Measurements from ENCODE around the gene PADI1.

Gene PADI1

DNA sequence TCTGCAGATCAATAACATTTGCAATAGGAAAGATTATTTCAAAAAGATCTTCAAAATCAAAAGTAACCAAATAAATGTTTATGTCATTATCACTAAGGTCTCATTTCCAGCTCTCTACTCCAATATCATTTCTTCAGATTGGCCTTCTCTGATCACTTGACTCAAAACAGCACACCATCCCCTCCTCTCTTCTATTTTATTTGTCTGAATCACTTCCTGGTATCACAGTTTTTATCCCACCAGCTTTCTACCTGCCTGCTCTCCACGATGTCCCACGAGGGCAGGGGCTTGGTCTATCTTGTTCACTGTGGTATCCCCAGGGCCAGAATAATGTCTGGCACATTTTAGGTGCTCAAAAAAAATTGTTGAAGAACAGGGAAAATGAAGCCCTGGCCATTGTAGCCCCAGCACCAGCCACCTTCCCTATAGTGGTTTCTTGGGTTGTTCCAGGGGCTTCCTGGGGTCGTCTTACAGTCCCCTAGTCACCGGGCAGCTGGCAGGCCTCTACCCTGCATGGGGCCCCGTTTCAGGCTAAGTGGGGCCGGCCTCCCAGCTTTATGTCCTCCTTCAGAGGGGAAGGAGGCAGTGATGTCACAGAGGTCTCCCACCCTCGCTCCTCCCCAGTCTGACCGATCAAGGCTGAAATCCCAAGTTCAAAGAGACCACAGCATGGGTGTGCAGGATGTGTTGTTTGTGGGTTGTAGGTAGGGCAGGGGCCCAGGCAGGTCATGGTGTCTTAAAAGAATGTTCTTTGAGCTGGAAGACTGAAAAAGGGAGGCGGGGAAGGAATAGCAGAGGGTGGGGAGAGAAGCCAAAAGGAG lies 3.5 kb upstream of the PADI1 start:
- H3K36me3 Mint-ChIP-seq (ENCODE audit: low read depth) = no peaks in the 10 kb centered on the region
- H3K27ac Mint-ChIP-seq = no peak overlapping the region
- H3K27me3 Mint-ChIP-seq (ENCODE audit: low read depth, poor library complexity) = peaks cover 30% of the 10 kb centered on the region
- H3K4me1 Mint-ChIP-seq = peaks cover 61% of the 10 kb centered on the region
- DNase-seq = peak; percentile 18
- H3K9me3 Mint-ChIP-seq = no peaks in the 10 kb centered on the region
- H3K4me3 Mint-ChIP-seq = peak overlapping the region; percentile 37
- TF ChIP-seq, protein P1, sequence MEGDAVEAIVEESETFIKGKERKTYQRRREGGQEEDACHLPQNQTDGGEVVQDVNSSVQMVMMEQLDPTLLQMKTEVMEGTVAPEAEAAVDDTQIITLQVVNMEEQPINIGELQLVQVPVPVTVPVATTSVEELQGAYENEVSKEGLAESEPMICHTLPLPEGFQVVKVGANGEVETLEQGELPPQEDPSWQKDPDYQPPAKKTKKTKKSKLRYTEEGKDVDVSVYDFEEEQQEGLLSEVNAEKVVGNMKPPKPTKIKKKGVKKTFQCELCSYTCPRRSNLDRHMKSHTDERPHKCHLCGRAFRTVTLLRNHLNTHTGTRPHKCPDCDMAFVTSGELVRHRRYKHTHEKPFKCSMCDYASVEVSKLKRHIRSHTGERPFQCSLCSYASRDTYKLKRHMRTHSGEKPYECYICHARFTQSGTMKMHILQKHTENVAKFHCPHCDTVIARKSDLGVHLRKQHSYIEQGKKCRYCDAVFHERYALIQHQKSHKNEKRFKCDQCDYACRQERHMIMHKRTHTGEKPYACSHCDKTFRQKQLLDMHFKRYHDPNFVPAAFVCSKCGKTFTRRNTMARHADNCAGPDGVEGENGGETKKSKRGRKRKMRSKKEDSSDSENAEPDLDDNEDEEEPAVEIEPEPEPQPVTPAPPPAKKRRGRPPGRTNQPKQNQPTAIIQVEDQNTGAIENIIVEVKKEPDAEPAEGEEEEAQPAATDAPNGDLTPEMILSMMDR (IDR thresholded peaks at IDR 0.05) = no peak

DNA sequence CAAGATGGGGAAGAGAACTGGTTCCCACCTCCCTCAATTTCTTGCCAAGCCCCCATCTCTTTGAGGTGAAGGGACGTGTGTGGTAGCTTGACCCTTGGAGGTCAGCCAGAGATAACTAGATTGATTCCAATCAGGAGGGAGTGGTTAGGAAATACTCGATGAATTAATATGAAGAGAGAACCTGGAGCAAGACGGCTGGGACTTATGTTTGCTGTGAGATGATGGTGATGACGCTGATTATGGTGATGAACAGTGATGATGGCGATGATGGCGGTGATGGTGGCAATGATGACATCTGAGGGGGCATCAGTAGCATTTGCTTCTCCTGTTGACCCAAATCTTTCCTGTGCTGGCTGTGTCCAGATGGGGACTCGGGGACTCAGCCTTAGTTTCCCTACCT lies 724 bp downstream of the PADI1 start:
- Mint-ChIP-seq H3K9me3 (no peaks in the 10 kb centered on the region), H3K36me3 (ENCODE audit: low read depth) (no peaks in the 10 kb centered on the region), H3K4me3 (peak overlapping the region; percentile 4), H3K27me3 (ENCODE audit: low read depth, poor library complexity) (peaks cover 26% of the 10 kb centered on the region), H3K4me1 (peaks cover 78% of the 10 kb centered on the region), H3K27ac (no peak overlapping the region)
- TF ChIP-seq, protein P1 (IDR thresholded peaks at IDR 0.05) = no peak
- DNase-seq = no peak

DNA sequence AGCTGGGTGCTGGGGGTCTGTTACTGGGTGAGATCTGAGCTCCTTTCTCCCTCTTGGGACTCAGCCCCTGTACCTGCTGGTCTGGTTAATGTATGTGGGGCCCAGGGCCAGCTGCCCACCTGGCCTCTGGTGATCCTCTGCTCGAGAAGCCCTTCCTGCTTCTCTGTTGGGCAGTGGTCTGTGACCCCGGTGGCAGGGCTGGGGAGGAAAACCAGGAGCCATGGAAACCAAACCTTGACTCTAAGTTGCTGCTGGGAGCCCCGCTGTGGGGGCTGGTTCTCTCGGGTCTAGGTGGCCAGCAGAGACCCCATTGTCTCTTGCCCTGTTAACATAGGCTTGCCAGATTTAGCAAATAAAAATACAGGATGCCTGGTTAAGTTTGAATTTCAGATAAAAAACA lies 1.3 kb downstream of the PADI1 start:
- DNase-seq = peak; percentile 35
- no peak overlapping the region for H3K27ac Mint-ChIP-seq
- peaks cover 26% of the 10 kb centered on the region for H3K27me3 Mint-ChIP-seq (ENCODE audit: low read depth, poor library complexity)
- no peaks in the 10 kb centered on the region for H3K9me3 Mint-ChIP-seq
- no peak overlapping the region for H3K4me3 Mint-ChIP-seq
- no peaks in the 10 kb centered on the region for H3K36me3 Mint-ChIP-seq (ENCODE audit: low read depth)
- H3K4me1 Mint-ChIP-seq = peaks cover 79% of the 10 kb centered on the region
- TF ChIP-seq, protein P1 (IDR thresholded peaks at IDR 0.05) = no peak

DNA sequence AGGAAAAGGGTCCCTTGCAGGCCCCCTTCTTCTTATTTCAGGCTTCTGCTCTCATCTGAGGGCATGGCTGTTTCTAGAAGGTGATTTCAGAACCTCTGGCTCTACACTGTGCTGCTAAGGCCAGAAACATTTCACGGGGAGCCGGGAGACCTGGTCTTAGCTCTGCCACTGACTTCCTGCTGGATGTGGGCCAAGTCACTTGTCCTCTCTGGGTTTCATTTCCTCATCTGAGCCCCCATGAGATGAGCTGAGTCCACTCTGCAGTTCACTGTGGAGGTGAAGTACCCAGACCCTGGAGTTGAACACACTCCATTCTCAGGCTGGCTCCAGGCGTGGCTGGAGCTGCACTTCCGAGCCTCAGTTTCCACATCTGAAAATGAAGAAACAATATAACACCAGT lies 2.1 kb downstream of the PADI1 start:
- no peaks in the 10 kb centered on the region for H3K9me3 Mint-ChIP-seq
- peaks cover 79% of the 10 kb centered on the region for H3K4me1 Mint-ChIP-seq
- DNase-seq = no peak
- no peak overlapping the region for H3K27ac Mint-ChIP-seq
- H3K4me3 Mint-ChIP-seq = peak overlapping the region; percentile 32
- no peaks in the 10 kb centered on the region for H3K36me3 Mint-ChIP-seq (ENCODE audit: low read depth)
- TF ChIP-seq, protein P1 (IDR thresholded peaks at IDR 0.05) = no peak
- H3K27me3 Mint-ChIP-seq (ENCODE audit: low read depth, poor library complexity) = peaks cover 24% of the 10 kb centered on the region

DNA sequence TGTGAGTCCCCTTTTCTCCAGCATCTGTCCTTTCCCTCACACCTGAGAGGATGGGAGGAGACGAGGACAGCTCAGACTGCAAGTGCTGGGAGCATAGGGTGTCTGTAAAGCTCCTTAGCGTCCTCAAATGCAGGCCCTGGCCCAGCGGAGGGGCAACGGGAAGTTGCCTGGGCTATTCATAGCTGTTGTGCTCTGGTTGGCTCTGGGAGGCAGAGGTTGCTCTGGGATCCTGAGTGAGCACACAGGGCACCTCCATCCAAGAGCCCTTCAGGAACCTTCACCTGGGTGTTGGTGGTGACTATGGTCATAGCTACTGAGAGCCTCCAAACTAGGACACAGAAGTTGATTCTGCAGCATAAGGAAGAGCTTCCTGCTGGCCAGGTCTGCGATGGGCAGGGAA lies 2.6 kb downstream of the PADI1 start:
- Mint-ChIP-seq H3K9me3 (no peaks in the 10 kb centered on the region), H3K27me3 (ENCODE audit: low read depth, poor library complexity) (peaks cover 24% of the 10 kb centered on the region), H3K36me3 (ENCODE audit: low read depth) (no peaks in the 10 kb centered on the region), H3K4me1 (peaks cover 80% of the 10 kb centered on the region), H3K27ac (no peak overlapping the region), H3K4me3 (no peak overlapping the region)
- DNase-seq = no peak
- TF ChIP-seq, protein P1 (IDR thresholded peaks at IDR 0.05) = no peak

DNA sequence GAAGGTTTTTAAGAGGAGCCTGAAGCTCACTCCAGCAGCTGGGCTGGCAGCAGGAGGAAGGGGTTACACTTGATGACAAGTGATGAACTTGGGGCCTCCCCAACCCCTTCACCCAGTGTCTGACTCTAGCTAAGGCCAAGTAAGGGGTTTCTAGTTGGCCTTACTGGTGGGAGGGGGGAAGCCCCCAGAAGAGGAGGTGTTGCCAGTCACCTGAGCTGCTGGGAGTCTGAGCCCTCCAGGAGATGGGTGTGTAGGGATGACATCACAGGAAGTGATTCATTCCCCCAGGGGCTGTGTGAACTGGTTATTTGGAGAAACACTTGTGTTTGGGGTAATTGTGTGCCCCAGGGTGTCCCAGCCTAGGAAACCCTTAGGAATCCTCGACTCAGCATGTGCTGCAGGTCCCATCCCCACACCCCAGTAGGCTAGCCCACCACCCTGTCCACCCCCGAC lies 3.1 kb downstream of the PADI1 start:
- DNase-seq = no peak

More for the DNA sequence above, 3.1 kb downstream of the PADI1 start:
- peaks cover 24% of the 10 kb centered on the region for H3K27me3 Mint-ChIP-seq (ENCODE audit: low read depth, poor library complexity)
- H3K4me3 Mint-ChIP-seq = no peak overlapping the region
- H3K4me1 Mint-ChIP-seq = peaks cover 81% of the 10 kb centered on the region
- no peaks in the 10 kb centered on the region for H3K36me3 Mint-ChIP-seq (ENCODE audit: low read depth)
- TF ChIP-seq, protein P1 (IDR thresholded peaks at IDR 0.05) = no peak
- H3K9me3 Mint-ChIP-seq = no peaks in the 10 kb centered on the region
- no peak overlapping the region for H3K27ac Mint-ChIP-seq

Measured in nephron progenitor cell (in vitro differentiated cells).